K562 (cell line): ENCODE data around the gene AACS. TPM values are rescaled to one million over a fixed set of nuclear protein-coding genes. Genes with fewer than 3 reads are reported as not detected.

Source experiments
- ATAC-seq: fragments of 200-7000 bp; cut with Tn5 transposase; 3 replicates; pipeline ENCODE4 v1.9.1; 2020; ENCODE audit warnings: moderate library complexity
- BruUV-seq: library from RNA; stranded (reverse); fragments of 400-500 nt; replicated peaks from 2 replicates; lab custom pipeline; 2021; lab: Mats Ljungman, UMichigan
- CTCF ChIA-PET: fragments of 300-600 bp; formaldehyde crosslinking; extraction: SDS; loops from one replicate; lab custom pipeline; 2021; ENCODE audit warnings: low intra/inter-chr PET ratio; lab: Yijun Ruan, JAX
- POLR2A ChIA-PET: fragments of 300-600, 350-650 bp; sonication (Branson Sonifier 250); formaldehyde crosslinking; extraction: SDS; loops from one replicate; lab custom pipeline; 2021; ENCODE audit warnings: antibody characterized with exemption, inconsistent platforms; lab: Yijun Ruan, JAX
- DNase-seq, 4 experiments: peaks; one replicate each; pipeline versions ENCODE4 v3.0.0 to v3.0.0-alpha.2; 2011 to 2018; ENCODE audit warnings: low spot score in 3 of 4, mixed read lengths in 3 of 4; ENCODE audit errors: extremely low read depth in 1 of 4
- FAIRE-seq: peaks from 2 replicates; lab custom pipeline; 2011; peaks lifted over from hg19 to GRCh38; lab: Jason Lieb, UNC
- H2AFZ ChIP-seq: 2 replicates; pipeline ENCODE4 v1.6.0; 2011; ENCODE audit warnings: low read depth, low read length, control low read depth, inconsistent platforms
- H3K27ac ChIP-seq: fragments of 200-600 bp; 3 replicates; pipeline ENCODE4 v1.8.0; 2011; ENCODE audit warnings: low read depth, mild to moderate bottlenecking, control low read depth, inconsistent platforms, low read length, moderate library complexity, mixed read lengths; ENCODE audit errors: extremely low read depth
- H3K27me3 ChIP-seq, 2 experiments: fragments of 300-600 bp in 1 of 2; 2 replicates in 1 of 2; 3 replicates in 1 of 2; pipeline versions ENCODE4 v1.6.0 to v1.8.0; 2011; ENCODE audit warnings: inconsistent platforms in 2 of 2, low read length in 2 of 2, mild to moderate bottlenecking in 1 of 2, mixed read lengths in 1 of 2, moderate library complexity in 1 of 2; ENCODE audit not compliant: control insufficient read depth in 2 of 2, insufficient read depth in 2 of 2
- H3K36me3 ChIP-seq: fragments of 300-600 bp; 3 replicates; pipeline ENCODE4 v1.8.0; 2011; ENCODE audit warnings: mild to moderate bottlenecking, low read length, inconsistent platforms; ENCODE audit not compliant: control insufficient read depth, insufficient read depth
- H3K4me1 ChIP-seq, 2 experiments: fragments of 200-600 bp in 1 of 2; replicated peaks in 1 of 2; 2 replicates in 1 of 2; 3 replicates in 1 of 2; pipeline versions ENCODE4 v1.5.1 to v1.8.0; 2011; ENCODE audit warnings: inconsistent platforms in 2 of 2, low read length in 2 of 2, mild to moderate bottlenecking in 1 of 2, mixed read lengths in 1 of 2, moderate library complexity in 1 of 2; ENCODE audit not compliant: control insufficient read depth in 2 of 2, insufficient read depth in 2 of 2
- H3K4me2 ChIP-seq: 2 replicates; pipeline ENCODE4 v1.6.1; 2011; ENCODE audit warnings: low read length, control low read depth, inconsistent platforms, mixed read lengths; ENCODE audit not compliant: insufficient read depth
- H3K4me3 ChIP-seq: fragments of 200-600 bp; sonication (generic), shearing (Covaris generic); 2 replicates; pipeline ENCODE4 v1.5.1; 2016; ENCODE audit warnings: control low read depth, inconsistent platforms
- H3K79me2 ChIP-seq: fragments of 200-600 bp; 3 replicates; pipeline ENCODE4 v1.8.0; 2011; ENCODE audit warnings: low read length, inconsistent platforms; ENCODE audit not compliant: control insufficient read depth, insufficient read depth
- H3K9ac ChIP-seq, 2 experiments: 2 replicates each; pipeline versions ENCODE4 v1.6.0 to v1.6.1; 2011; ENCODE audit warnings: low read depth in 2 of 2, low read length in 2 of 2, control low read depth in 1 of 2, inconsistent platforms in 1 of 2, mild to moderate bottlenecking in 1 of 2, mixed read lengths in 1 of 2; ENCODE audit not compliant: insufficient read depth in 1 of 2
- H3K9me1 ChIP-seq: one replicate; pipeline ENCODE4 v1.6.0; 2011; ENCODE audit warnings: inconsistent platforms, mild to moderate bottlenecking, low read length, moderate library complexity; ENCODE audit not compliant: control insufficient read depth, insufficient read depth
- H3K9me3 ChIP-seq: replicated peaks from 2 replicates; pipeline ENCODE4 v1.5.1; 2011; ENCODE audit warnings: low read depth, low read length, inconsistent platforms; ENCODE audit not compliant: control insufficient read depth, insufficient read depth
- H4K20me1 ChIP-seq: replicated peaks from 2 replicates; pipeline ENCODE4 v1.6.1; 2011; ENCODE audit warnings: low read length, inconsistent platforms, mixed read lengths; ENCODE audit not compliant: control insufficient read depth, insufficient read depth
- ARHGAP35 ChIP-seq: fragments of 450-650 bp; IDR thresholded peaks from 2 replicates; pipeline ENCODE4 v1.6.1; 2018; ENCODE audit not compliant: partially characterized antibody
- CBX5 ChIP-seq: IDR thresholded peaks from 2 replicates; pipeline ENCODE4 v1.6.1; 2014; ENCODE audit warnings: low read depth, borderline replicate concordance
- CEBPG ChIP-seq, 3 experiments: fragments of 200-800 bp in 1 of 3; sonication (Bioruptor generic) in 1 of 3; sonication (generic) in 1 of 3; formaldehyde crosslinking in 1 of 3; IDR thresholded peaks in 2 of 3; conservative IDR thresholded peaks in 1 of 3; 2 replicates each; pipeline versions ENCODE4 v1.6.1 to v1.8.0; 2016 to 2022; ENCODE audit warnings: missing compliant biosample characterization in 2 of 3, missing genetic modification characterization in 2 of 3, mild to moderate bottlenecking in 1 of 3, missing genetic modification reagents in 1 of 3
- HNRNPL ChIP-seq: fragments of 200-400 bp; formaldehyde crosslinking; IDR thresholded peaks from 2 replicates; pipeline ENCODE4 v1.6.1; 2017; ENCODE audit warnings: low read depth, mild to moderate bottlenecking, low read length
- KDM4B ChIP-seq, 2 experiments: fragments of 450-650 bp in 1 of 2; sonication (generic) in 1 of 2; IDR thresholded peaks; 2 replicates each; pipeline ENCODE4 v1.6.1; 2016 to 2017; ENCODE audit warnings: borderline replicate concordance in 2 of 2, antibody characterized with exemption in 1 of 2, low read depth in 1 of 2, mild to moderate bottlenecking in 1 of 2
- MTF1 ChIP-seq: fragments of 250-450 bp; sonication (Bioruptor Pico); IDR thresholded peaks from 2 replicates; pipeline ENCODE4 v1.9.0; 2021; ENCODE audit warnings: moderate library complexity, mild to moderate bottlenecking, inconsistent platforms, borderline replicate concordance
- NCOA2 ChIP-seq, 2 experiments: fragments of 450-650 bp; IDR thresholded peaks; 2 replicates each; pipeline ENCODE4 v1.6.1; 2018; ENCODE audit warnings: mild to moderate bottlenecking in 2 of 2, moderate library complexity in 1 of 2; ENCODE audit not compliant: partially characterized antibody in 2 of 2
- SLC30A9 ChIP-seq: fragments of 250-450 bp; sonication (Bioruptor Pico); IDR thresholded peaks from 2 replicates; pipeline ENCODE4 v1.8.0; 2022; ENCODE audit warnings: mild to moderate bottlenecking, moderate library complexity
- STAG1 ChIP-seq: sonication (generic); formaldehyde crosslinking; IDR thresholded peaks from 2 replicates; pipeline ENCODE4 v1.5.0; 2020; ENCODE audit warnings: missing genetic modification reagents, borderline replicate concordance
- YBX1 ChIP-seq: fragments of 450-650 bp; IDR thresholded peaks from 2 replicates; pipeline ENCODE4 v1.7.1; 2016; ENCODE audit warnings: mild to moderate bottlenecking
- ZBTB7A ChIP-seq: IDR thresholded peaks from 2 replicates; pipeline ENCODE4 v1.6.1; 2011; ENCODE audit warnings: low read depth, mild to moderate bottlenecking, low read length, moderate library complexity, borderline replicate concordance; ENCODE audit not compliant: control insufficient read depth
- ZNF274 ChIP-seq: IDR thresholded peaks from 2 replicates; pipeline ENCODE4 v1.6.1; 2011; ENCODE audit warnings: low read depth, mild to moderate bottlenecking, low read length, moderate library complexity, borderline replicate concordance
- ZNF311 ChIP-seq: fragments of 250-450 bp; sonication (Bioruptor Pico); IDR thresholded peaks from 2 replicates; pipeline ENCODE4 v1.4.0; 2020; ENCODE audit warnings: mild to moderate bottlenecking, moderate library complexity
- ZNF551 ChIP-seq: fragments of 250-450 bp; sonication (Bioruptor Pico); IDR thresholded peaks from 2 replicates; pipeline ENCODE4 v1.5.0; 2021; ENCODE audit warnings: mild to moderate bottlenecking, moderate library complexity
- WGBS: fragments of 100-300 bp; shearing (Covaris generic); methylation state at CpG from one replicate; pipeline ENCODE4 v1.1.6; 2016; ENCODE audit warnings: low coverage, mixed read lengths; ENCODE audit not compliant: insufficient coverage; ENCODE audit errors: missing lambda C conversion rate; 5-methylcytosine and 5-hydroxymethylcytosine counted together
- in situ Hi-C: fragments of 300-500 bp; cut with MboI; formaldehyde crosslinking; loops from 4 replicates; pipeline ENCODE4 v1.15.0; 2018; ENCODE audit warnings: inconsistent platforms, mixed read lengths
- intact Hi-C: fragments of 100-400 bp; cut with micrococcal nuclease; formaldehyde crosslinking; loops from 2 replicates; pipeline ENCODE4 v1.14.2; 2022
- polyA plus RNA-seq, 8 experiments: library from polyadenylated mRNA; depleted of rRNA in 4 of 8; stranded (reverse) in 5 of 8; unstranded in 3 of 8; fragments of >200 nt; fragmentation: Nextera tagmentation in 2 of 8; fragmentation: Illumina TruSeq in 1 of 8; extraction: Ambion mirVana in 2 of 8; extraction: Trizol in 1 of 8; gene quantifications; 2 replicates each; pipeline versions ENCODE4 v1.2.1 to v1.2.3, GENCODE V29; 2011 to 2014; ENCODE audit warnings: inconsistent platforms in 1 of 8, missing spikeins in 1 of 8
- total RNA-seq, 7 experiments: library from RNA; depleted of rRNA in 6 of 7; stranded (reverse); fragments of >200 nt in 6 of 7; fragmentation: Illumina TruSeq in 2 of 7; extraction: Trizol in 2 of 7; gene quantifications; 2 replicates each; pipeline versions ENCODE4 v1.2.1 to v1.2.3, GENCODE V29; 2011 to 2021; ENCODE audit warnings: low replicate concordance in 1 of 7
- TF ChIP-seq, protein P1 (sequence below): fragments of 450-650 bp; IDR thresholded peaks from 2 replicates; pipeline ENCODE4 v1.6.1; 2017; ENCODE audit warnings: mild to moderate bottlenecking, moderate library complexity
- TF ChIP-seq, protein P2 (sequence below): fragments of 200-800 bp; sonication (Bioruptor generic); IDR thresholded peaks from 2 replicates; pipeline ENCODE4 v1.6.1; 2017; ENCODE audit warnings: missing genetic modification characterization, missing compliant biosample characterization

AACS gene
- total and polyA plus RNA-seq, 9 of the 15 experiments (the other 6 are each of a cell fraction or from before 2014, with no cell fraction given) = 2.4 to 13.0 (median 6.0) TPM

GRCh38 chr12:125069616-125070015, 4.4 kb downstream of the AACS start (continued):
- TF ChIP-seq ZNF274 = no peak

GRCh38 chr12:125070112-125070511, 4.9 kb downstream of the AACS start:
- no peak overlapping the region for H3K27ac ChIP-seq
- ATAC-seq = no peak
- intact Hi-C loops = no loop called here
- ChIA-PET POLR2A (interaction anchor here (0.7 to 0.9 kb wide), 3 partner anchors 10 to 60 kb away, joined by 3 to 5 read pairs (median 3); no protein-coding TSS in a partner anchor), CTCF (no interaction called here)
- no peak overlapping the region for H3K4me3 ChIP-seq
- TF ChIP-seq HNRNPL = no peak
- no peak for TF ChIP-seq ZBTB7A
- TF ChIP-seq NCOA2 (IDR thresholded peaks at IDR 0.05; ENCODE audit: partially characterized antibody in 2 of 2) = no peak
- TF ChIP-seq MTF1 = no peak
- no peak for TF ChIP-seq ARHGAP35
- no peak for TF ChIP-seq ZNF551
- TF ChIP-seq, protein P1, sequence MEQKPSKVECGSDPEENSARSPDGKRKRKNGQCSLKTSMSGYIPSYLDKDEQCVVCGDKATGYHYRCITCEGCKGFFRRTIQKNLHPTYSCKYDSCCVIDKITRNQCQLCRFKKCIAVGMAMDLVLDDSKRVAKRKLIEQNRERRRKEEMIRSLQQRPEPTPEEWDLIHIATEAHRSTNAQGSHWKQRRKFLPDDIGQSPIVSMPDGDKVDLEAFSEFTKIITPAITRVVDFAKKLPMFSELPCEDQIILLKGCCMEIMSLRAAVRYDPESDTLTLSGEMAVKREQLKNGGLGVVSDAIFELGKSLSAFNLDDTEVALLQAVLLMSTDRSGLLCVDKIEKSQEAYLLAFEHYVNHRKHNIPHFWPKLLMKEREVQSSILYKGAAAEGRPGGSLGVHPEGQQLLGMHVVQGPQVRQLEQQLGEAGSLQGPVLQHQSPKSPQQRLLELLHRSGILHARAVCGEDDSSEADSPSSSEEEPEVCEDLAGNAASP = no peak
- TF ChIP-seq CBX5 = no peak
- no peak for TF ChIP-seq KDM4B (IDR thresholded peaks at IDR 0.05; ENCODE audit: borderline replicate concordance in 2 of 2, low read depth in 1 of 2)
- no peak for TF ChIP-seq CEBPG (CRISPR knock-in tag; IDR thresholded peaks at IDR 0.05)
- TF ChIP-seq CEBPG (tag; conservative IDR thresholded peaks at IDR 0.05 in 1 of 2, IDR thresholded peaks at IDR 0.05 in 1 of 2) = no peak
- TF ChIP-seq YBX1 = no peak
- TF ChIP-seq, protein P2, sequence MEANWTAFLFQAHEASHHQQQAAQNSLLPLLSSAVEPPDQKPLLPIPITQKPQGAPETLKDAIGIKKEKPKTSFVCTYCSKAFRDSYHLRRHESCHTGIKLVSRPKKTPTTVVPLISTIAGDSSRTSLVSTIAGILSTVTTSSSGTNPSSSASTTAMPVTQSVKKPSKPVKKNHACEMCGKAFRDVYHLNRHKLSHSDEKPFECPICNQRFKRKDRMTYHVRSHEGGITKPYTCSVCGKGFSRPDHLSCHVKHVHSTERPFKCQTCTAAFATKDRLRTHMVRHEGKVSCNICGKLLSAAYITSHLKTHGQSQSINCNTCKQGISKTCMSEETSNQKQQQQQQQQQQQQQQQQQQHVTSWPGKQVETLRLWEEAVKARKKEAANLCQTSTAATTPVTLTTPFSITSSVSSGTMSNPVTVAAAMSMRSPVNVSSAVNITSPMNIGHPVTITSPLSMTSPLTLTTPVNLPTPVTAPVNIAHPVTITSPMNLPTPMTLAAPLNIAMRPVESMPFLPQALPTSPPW = no peak
- no peak for TF ChIP-seq STAG1 (CRISPR knock-in tag)
- no peak for TF ChIP-seq ZNF311
- TF ChIP-seq SLC30A9 = no peak
- FAIRE-seq = no peak
- peaks cover 9% of the 10 kb centered on the region for H3K79me2 ChIP-seq
- no peak for DNase-seq
- no peaks in the 10 kb centered on the region for H3K9me3 ChIP-seq
- peaks cover 0 to 13% of the 10 kb centered on the region in 2 experiments; a peak in 1 of 5 replicates for H3K27me3 ChIP-seq
- no peak overlapping the region for H2AFZ ChIP-seq
- BruUV-seq = no TSS peak
- 0 out of 2 replicates have a peak, but pooled peaks cover 9% of the 10 kb centered on the region for H4K20me1 ChIP-seq
- peaks cover 0 to 11% of the 10 kb centered on the region in 2 experiments; a peak in 3 of 5 replicates for H3K4me1 ChIP-seq
- H3K9me1 ChIP-seq = no peaks in the 10 kb centered on the region
- in situ Hi-C loops = no loop called here
- no peaks in the 10 kb centered on the region for H3K36me3 ChIP-seq
- H3K4me2 ChIP-seq = no peak overlapping the region
- 31% methylated on average over 6 of the region's 6 CpGs for whole genome bisulfite sequencing
- no peak overlapping the region for H3K9ac ChIP-seq
